OCI-M2 (cell line): ENCODE measurements around the gene SKA1.
"Not testable (repeated sequence)": the region's sequence is repeated elsewhere in the genome, so short reads cannot be mapped to it uniquely, and the experiment has no call there.

ENCODE experiments used
- DNase-seq: peaks from one replicate; lab custom pipeline; 2025; ENCODE audit not compliant: unreplicated experiment; lab: John Stamatoyannopoulos, UW

The SKA1 gene

DNA sequence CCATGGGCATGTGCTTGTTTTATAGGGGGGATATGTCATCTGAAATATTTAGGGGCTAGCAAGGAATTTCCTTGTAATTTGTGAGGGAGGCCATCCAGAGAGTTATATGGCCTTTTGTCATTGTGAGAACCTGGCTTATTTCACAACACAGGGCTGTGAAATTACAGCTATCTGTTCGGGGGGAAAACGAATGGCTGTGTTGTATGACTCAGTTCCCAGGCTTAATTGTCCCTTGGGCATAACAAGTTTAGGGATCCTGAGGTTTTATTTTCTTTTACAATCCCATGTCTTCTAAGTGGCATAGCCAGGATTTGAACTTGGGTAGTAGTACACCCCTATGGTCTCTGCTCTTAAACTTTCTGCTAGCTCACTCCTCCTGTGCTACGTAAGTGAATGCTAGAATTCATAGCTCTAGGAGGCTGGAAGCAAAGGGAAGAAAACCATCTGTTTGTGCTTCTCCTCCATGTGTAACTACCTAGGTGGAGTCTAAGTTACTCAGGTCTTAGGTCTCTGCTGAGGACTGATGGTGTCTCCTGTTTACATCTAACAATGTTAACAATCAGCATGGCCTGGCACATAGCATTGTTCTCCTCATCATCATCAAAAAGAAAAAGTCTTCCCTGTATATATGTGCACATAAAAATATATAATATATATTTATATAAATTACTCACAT is 53.8 kb downstream of the SKA1 start:
- DNase-seq: no peak

DNA sequence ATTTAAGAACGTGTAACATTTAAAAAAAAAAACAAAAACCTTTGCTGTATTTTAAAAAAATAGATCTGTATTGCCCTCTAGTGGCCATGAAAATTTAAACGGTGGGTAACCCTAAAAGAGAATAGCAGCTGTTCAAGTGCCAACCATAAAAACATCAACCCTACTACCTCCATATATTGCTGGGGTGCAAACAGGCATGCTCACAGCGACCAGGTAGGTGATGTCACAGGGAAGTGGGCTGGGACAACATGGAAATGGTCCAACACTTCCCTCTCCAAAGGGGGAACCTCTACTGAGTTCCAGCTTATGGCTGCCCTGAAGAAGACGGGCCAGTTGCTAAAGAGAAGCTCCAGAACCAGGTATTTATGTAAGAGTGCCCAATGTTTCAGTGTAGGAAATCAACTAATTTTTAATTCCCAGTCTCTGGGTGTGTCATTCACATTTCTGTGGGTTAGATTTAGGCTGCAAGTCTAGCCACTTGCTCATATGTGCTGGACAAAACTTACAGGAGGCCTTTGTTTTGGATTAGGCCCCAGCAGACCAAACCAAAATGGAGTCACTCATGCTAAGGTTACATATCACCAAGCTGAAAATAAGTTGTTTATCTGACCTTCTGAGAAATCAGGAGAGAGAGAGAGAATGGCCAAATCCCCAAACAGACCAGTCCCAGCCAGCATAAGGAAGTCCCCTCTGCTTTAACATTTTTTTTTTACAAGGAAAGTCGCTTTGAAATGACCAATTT is 54.5 kb downstream of the SKA1 start:
- no peak for DNase-seq

DNA sequence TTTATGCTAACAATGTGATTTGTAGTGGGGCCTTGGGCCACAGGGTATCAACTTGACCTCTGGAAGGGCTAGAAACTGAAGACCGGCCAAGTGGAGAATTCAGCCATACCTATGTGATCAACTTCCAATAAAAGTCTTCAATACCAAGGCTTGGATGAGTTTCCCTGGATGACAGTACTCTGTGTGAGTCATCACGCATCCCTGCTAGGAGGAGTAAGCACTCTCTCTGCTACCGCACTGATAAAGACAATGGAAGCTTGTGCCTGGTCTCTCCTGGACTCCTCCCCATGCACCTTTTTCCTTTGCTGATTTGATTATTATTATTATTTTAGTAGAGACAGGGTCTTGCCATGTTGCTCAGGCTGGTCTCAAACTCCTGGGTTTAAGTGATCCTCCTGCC is 58.1 kb downstream of the SKA1 start:
- DNase-seq: no peak

DNA sequence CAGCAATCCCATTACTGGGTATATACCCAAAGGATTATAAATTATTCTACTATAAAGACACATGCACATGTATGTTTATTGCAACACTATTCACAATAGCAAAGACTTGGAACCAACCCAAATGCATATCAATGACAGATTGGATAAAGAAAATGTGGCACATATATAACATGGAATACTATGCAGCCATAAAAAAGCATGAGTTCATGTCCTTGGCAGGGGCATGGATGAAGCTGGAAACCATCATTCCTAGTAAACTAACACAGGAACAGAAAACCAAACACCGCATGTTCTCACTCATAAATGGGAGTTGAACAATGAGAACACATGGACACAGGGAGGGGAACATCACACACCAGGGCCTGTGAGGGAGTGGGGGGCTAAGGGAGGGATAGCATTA is 61.9 kb downstream of the SKA1 start:
- DNase-seq: not testable (repeated sequence)

DNA sequence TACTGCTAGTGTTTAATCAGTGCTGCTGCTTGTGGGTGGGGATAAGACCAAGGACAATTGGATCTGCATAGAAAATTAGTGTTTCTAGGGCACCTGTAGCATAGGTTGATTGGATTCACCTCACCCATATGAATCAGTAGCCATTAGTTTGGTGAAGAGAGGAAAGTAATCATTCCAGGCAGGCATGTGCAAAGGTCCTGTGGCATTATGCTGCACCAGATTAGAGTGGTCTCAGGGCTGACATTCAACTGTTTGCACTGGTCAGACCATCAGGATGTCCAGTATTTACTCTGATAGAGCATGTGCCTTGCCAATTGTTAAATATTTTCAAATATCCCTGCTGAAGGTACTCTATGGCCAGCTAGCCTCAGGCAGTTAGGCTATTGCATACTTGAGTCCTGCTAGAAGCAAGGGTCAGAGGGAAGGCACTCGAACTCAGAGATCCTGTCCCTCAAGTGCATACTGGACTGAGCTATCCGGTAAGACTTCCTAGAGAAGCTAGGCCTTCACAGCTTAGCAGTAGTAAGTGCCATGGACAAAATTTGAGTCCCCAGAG is 64.7 kb downstream of the SKA1 start:
- DNase-seq: no peak

DNA sequence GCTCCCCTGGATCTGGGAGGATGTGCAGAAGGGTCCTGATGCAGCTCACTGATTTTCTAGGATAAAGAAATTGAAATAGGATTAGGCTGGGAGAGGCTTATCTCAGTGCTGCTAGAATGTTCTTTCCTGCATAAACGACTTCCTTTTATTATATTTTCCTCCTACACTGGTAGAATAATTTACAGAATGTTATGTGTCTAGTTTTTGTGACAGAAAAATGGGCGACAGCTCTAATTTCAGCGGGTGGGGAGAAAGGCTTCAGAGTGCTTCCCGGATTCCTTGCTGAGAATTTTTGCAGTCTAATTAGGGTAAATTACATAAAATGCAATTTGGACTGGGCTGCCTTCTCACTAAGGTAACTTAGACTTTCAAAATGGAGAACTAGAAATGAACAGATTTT is 66.2 kb downstream of the SKA1 start:
- DNase-seq: no peak

DNA sequence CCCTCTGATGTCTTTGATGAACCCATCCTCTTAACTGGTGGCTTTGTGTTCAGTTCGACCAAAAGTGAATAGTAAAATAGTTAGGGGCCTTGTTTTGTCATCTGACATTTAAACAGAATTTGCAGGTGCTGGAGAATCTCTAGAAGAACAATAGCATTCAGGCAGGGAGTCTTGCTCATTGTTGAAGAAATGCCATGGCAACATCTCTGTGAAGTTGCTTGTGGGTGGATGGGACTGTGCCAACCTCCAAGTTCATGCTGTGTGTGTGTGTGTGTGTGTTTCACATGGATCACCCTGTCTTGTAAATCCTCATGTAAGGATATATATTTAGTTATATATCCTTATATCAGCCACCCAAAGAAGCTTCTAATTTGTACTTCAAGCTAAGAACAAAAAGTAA is 66.7 kb downstream of the SKA1 start:
- no peak for DNase-seq
